Gastroesophageal sphincter (tissue), 4 donors: ENCODE results near the gene OTOR. TPM values are rescaled to one million over a fixed set of nuclear protein-coding genes. Genes with fewer than 3 reads are reported as not detected.

Source experiments
- ATAC-seq: fragments of 150-250 bp; one replicate; pipeline ENCODE4 v1.9.1; 2016; ENCODE audit warnings: mild to moderate bottlenecking, moderate library complexity
- H3K27ac ChIP-seq, 4 donors: fragments of 200-600 bp; sonication (generic) in 3 of 4; 1 replicate in 3 of 4; 2 replicates in 1 of 4; pipeline ENCODE4 v1.5.1; 2016 to 2019
- H3K27me3 ChIP-seq: fragments of 200-600 bp; sonication (generic); one replicate; pipeline ENCODE4 v1.5.1; 2019
- H3K36me3 ChIP-seq, 2 donors: fragments of 200-600 bp; sonication (generic); one replicate each; pipeline ENCODE4 v1.5.1; 2019; ENCODE audit warnings: control low read depth in 1 of 2
- H3K4me1 ChIP-seq, 3 donors: fragments of 200-600 bp; sonication (generic); 1 replicate in 2 of 3; 2 replicates in 1 of 3; pipeline ENCODE4 v1.5.1; 2016 to 2019; ENCODE audit warnings: control low read depth in 2 of 3
- H3K4me3 ChIP-seq, 2 donors: fragments of 200-600 bp; sonication (generic); one replicate each; pipeline ENCODE4 v1.5.1; 2019; ENCODE audit warnings: mild to moderate bottlenecking in 1 of 2, moderate library complexity in 1 of 2
- H3K9me3 ChIP-seq, 3 donors: fragments of 200-600 bp; sonication (generic); one replicate each; pipeline ENCODE4 v1.5.1; 2017 to 2019; ENCODE audit warnings: control low read depth in 2 of 3
- EP300 ChIP-seq: sonication (generic); formaldehyde crosslinking; IDR thresholded peaks from one replicate; pipeline ENCODE4 v1.6.1; 2017; ENCODE audit warnings: antibody characterized with exemption, mild to moderate bottlenecking
- POLR2A ChIP-seq, 2 donors: fragments of 450-650 bp; IDR thresholded peaks; one replicate each; pipeline ENCODE4 v1.6.1; 2017; ENCODE audit warnings: antibody characterized with exemption in 2 of 2, mild to moderate bottlenecking in 2 of 2, moderate library complexity in 1 of 2
- POLR2AphosphoS5 ChIP-seq: sonication (generic); formaldehyde crosslinking; IDR thresholded peaks from one replicate; pipeline ENCODE4 v1.6.1; 2017; ENCODE audit warnings: antibody characterized with exemption
- WGBS, 2 donors: methylation state at CpG; one replicate each; pipeline ENCODE4 v1.1.5; 2018; ENCODE audit warnings: low coverage in 1 of 2; 5-methylcytosine and 5-hydroxymethylcytosine counted together
- total RNA-seq, 4 donors: library from RNA; depleted of rRNA; stranded (reverse); fragments of >200 nt; gene quantifications; one replicate each; pipeline ENCODE4 v1.1.0, GENCODE V29; 2016
- TF ChIP-seq, protein P1 (sequence below), 4 experiments: fragments of 200-600 bp in 2 of 4; fragments of 450-650 bp in 2 of 4; sonication (generic) in 1 of 4; IDR thresholded peaks; one replicate each; pipeline ENCODE4 v1.5.1; 2017 to 2019; ENCODE audit warnings: antibody characterized with exemption in 4 of 4, mild to moderate bottlenecking in 2 of 4, moderate library complexity in 2 of 4

OTOR gene
- total RNA-seq, 4 donors from 2014 or later: not detected

DNA sequence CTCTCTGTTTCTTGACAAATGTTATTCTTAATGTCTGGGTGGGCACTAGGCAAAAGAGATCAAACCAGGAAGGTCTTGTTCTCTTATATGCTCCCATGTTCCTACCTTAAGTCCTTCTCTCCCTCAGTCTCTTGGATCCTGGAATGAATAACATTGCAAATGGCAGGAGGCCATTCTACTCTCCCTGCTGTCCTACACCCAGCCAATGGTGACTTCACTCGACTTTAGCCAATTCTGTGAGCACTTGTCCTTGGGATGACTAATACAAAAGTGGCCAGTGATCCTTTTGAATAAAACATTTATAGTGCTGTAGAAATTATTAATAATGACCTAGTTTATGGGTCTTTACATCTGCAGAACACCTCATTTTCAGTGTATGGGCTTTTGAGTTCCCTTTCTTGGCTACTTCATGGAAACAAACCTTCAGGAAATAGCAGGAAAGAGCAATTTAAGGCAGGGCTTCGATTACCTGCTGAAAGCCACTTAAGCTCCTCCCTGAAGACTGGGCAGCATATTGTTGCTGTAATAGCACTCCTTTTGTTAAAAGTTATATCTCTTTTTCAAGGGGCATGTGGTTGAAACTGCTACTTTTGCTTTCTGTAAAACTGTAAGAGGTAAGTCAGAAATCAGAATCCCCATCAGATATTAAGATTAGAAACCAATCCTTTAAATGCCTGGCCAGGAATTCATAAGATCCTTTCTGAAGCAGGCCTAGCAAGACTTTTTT is 10.5 kb downstream of the OTOR start:
- WGBS, 2 donors: 38% methylated on average over 2 of the region's 2 CpGs; no CpG with 5 or more reads in 1 of the 2 donors
- H3K27ac ChIP-seq: no peak overlapping the region
- TF ChIP-seq, protein P1, sequence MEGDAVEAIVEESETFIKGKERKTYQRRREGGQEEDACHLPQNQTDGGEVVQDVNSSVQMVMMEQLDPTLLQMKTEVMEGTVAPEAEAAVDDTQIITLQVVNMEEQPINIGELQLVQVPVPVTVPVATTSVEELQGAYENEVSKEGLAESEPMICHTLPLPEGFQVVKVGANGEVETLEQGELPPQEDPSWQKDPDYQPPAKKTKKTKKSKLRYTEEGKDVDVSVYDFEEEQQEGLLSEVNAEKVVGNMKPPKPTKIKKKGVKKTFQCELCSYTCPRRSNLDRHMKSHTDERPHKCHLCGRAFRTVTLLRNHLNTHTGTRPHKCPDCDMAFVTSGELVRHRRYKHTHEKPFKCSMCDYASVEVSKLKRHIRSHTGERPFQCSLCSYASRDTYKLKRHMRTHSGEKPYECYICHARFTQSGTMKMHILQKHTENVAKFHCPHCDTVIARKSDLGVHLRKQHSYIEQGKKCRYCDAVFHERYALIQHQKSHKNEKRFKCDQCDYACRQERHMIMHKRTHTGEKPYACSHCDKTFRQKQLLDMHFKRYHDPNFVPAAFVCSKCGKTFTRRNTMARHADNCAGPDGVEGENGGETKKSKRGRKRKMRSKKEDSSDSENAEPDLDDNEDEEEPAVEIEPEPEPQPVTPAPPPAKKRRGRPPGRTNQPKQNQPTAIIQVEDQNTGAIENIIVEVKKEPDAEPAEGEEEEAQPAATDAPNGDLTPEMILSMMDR (IDR thresholded peaks at IDR 0.05): no peak
- TF ChIP-seq EP300 (no peak), POLR2AphosphoS5 (no peak), POLR2A (IDR thresholded peaks at IDR 0.05) (no peak)
- no peaks in the 10 kb centered on the region for H3K9me3 ChIP-seq
- H3K27me3 ChIP-seq: peaks cover 4% of the 10 kb centered on the region
- H3K36me3 ChIP-seq: no peaks in the 10 kb centered on the region
- ATAC-seq: no peak
- no peak overlapping the region for H3K4me3 ChIP-seq
- H3K4me1 ChIP-seq: no peaks in the 10 kb centered on the region

DNA sequence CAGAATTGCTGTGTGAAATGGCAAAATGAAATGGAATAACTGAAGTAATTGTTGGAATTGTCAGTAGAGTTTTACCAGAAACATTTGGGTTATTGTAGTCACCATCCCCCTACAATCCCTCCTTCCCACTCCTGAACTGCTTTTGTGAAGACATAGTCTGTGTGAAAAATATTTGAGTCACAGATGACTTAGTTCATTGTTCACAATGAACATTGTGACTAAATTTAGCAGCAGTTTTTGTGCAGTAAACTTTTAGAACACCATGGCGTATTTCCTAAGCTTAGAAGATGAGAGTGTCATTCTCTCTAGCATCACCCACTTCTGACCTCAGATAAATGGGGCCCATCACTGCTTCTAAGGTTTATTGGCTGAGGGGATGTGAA is 11.0 kb downstream of the OTOR start:
- TF ChIP-seq, protein P1 (IDR thresholded peaks at IDR 0.05): no peak
- no peak for TF ChIP-seq POLR2AphosphoS5
- no peak for TF ChIP-seq POLR2A (IDR thresholded peaks at IDR 0.05)
- TF ChIP-seq EP300: no peak
- 10 to 88% methylated on average over 1 of the region's 1 CpG for WGBS, 2 donors
- H3K36me3 ChIP-seq: no peaks in the 10 kb centered on the region
- H3K27me3 ChIP-seq: peaks cover 5% of the 10 kb centered on the region
- no peaks in the 10 kb centered on the region for H3K4me1 ChIP-seq
- H3K27ac ChIP-seq: no peak overlapping the region
- H3K9me3 ChIP-seq: no peaks in the 10 kb centered on the region
- H3K4me3 ChIP-seq: no peak overlapping the region
- ATAC-seq: no peak

GRCh38 chr20:16760431-16761304 is 12.5 kb downstream of the OTOR start:
- Histone ChIP-seq H3K9me3 (no peaks in the 10 kb centered on the region), H3K27me3 (peaks cover 5% of the 10 kb centered on the region), H3K4me1 (no peaks in the 10 kb centered on the region), H3K36me3 (no peaks in the 10 kb centered on the region), H3K4me3 (no peak overlapping the region), H3K27ac (no peak overlapping the region)
- 59 to 60% methylated on average over 9 to 10 of the region's 11 CpGs for WGBS, 2 donors
- ATAC-seq: no peak
- TF ChIP-seq POLR2A (IDR thresholded peaks at IDR 0.05) (no peak), POLR2AphosphoS5 (no peak), EP300 (no peak)
- TF ChIP-seq, protein P1 (IDR thresholded peaks at IDR 0.05): no peak

DNA sequence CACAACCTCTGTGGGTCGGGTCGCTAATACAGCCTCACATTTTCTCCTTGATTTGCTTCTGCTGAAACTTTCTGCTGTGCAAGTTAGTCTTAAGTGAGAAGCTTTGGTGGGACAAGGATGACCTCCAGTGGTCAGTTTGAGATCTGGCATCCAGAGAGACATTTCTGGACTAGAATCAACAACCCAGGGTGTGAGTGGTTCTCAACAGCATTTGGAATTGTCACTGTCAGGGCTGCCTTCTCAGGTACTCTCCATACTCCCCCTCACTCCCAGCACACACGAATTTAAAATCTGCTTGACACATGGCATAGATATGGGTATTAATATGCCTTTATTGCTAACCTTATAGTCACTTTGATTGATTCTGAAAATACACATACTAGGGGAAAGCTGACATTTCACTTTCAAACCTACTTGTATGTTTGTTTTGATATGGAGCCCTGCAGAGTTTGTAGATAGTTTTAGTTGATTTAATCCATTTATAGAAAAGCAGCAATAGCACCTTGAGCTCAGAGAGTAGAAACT is 13.2 kb downstream of the OTOR start:
- no peak for ATAC-seq
- H3K27me3 ChIP-seq: peaks cover 5% of the 10 kb centered on the region
- H3K4me3 ChIP-seq: no peak overlapping the region
- no peak overlapping the region for H3K27ac ChIP-seq
- no peaks in the 10 kb centered on the region for H3K9me3 ChIP-seq
- H3K4me1 ChIP-seq: no peaks in the 10 kb centered on the region
- WGBS, 2 donors: 0% methylated on average over 3 of the region's 3 CpGs
- no peaks in the 10 kb centered on the region for H3K36me3 ChIP-seq
- TF ChIP-seq, protein P1 (IDR thresholded peaks at IDR 0.05): peak; percentile 16 to 66 (median 56)
- TF ChIP-seq EP300: no peak
